Activated CD4-positive, alpha-beta T cell treated with anti-CD3 and anti-CD28 coated beads, Interleukin-2, Interleukin-6, amounts not matched to agents 100 ng/mL and 50 ng/mL, durations not matched to agents 16 hours and 8 hours (primary cell): ENCODE data around the gene XPO6.

ENCODE experiments used
- DNase-seq: peaks from one replicate; pipeline ENCODE4 v3.0.0-alpha.2; 2020

Gene XPO6

DNA sequence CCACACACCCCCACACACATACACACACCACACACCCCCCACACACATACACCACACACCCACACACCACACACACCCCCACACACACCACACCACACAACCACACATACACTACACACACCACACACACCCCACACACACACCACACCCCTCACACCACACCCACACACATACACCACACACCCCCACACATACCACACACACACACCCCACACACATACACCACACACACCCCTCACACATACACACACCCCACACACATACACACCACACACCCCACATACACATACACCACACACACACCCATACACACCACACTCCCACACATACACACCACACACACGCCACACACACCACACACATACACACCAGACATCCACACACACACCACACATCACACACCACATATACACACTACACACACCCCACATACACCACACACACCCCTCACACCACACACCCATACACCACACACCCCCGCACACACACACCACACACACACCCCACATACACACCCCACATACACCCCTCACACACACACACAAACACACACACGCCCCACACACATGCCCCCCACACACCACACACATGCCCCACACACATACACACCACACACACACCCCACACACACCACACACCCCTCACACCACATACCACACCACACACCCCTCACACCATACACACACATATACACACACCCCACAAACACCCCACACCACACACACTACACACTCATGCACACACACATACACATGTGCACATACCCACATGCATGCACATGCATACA, 122.4 kb downstream of the XPO6 start:
- no peak for DNase-seq

GRCh38 chr16:28087675-28088300, 124.0 kb downstream of the XPO6 start:
- DNase-seq = peak; percentile 8

- no peak for DNase-seq
Observed at GRCh38 chr16:28087140-28087660, 124.6 kb downstream of the XPO6 start.

- DNase-seq = no peak
Observed at GRCh38 chr16:28086186-28087139, 125.3 kb downstream of the XPO6 start.

DNA sequence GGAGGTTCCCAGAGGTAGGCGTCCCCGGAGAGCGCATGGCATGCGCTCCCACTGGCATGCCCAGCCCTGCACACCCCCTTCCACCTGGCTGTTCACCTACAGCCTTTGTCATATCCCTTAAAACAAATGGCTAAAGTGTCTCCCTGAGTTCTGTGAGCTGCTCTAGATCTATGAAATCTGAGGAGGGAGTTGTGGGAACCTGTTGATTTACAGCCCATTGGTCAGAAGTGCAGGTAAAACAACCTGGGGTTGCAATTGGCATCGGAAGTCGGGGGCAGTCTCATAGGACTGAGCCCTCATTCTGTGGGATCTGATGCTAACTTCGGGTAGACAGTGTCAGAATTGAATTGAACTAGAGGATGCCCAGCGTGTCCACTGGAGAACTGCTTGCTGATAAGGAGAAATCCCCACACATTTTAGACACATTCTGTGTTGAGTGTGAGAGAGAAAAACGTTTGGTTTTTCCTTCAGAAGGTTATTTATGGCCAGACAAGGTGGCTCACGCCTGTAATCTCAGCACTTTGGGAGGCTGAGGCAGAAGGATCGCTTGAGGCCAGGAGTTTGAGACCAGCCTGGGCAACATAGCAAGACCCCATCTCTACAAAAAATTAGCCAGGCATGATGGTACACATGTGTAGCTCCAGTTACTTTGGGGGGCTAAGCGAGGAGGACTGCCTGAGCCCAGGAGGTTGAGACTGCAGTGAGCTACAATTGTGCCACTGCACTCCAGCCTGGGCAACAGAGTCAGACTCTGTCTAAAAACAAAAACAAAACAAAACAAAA, 126.2 kb downstream of the XPO6 start:
- no peak for DNase-seq

DNA sequence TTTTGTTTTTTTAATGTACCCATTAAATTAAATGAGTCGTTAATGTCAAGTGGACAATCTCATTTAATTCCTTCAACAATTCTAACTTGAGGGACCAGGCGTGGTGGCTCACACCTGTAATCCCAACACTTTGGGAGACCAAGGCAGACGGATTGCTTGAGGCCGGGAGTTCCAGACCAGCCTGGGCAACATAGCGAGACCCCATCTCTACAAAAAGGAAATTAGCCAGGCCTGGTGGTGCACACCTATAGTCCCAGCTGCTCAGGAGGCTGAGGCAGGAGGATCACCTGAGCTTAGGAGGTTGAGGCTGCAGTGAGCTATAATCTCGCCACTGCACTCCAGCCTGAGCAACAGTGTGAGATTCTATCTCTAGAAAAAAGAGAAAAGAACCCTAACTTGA, 127.6 kb downstream of the XPO6 start:
- DNase-seq = no peak

DNA sequence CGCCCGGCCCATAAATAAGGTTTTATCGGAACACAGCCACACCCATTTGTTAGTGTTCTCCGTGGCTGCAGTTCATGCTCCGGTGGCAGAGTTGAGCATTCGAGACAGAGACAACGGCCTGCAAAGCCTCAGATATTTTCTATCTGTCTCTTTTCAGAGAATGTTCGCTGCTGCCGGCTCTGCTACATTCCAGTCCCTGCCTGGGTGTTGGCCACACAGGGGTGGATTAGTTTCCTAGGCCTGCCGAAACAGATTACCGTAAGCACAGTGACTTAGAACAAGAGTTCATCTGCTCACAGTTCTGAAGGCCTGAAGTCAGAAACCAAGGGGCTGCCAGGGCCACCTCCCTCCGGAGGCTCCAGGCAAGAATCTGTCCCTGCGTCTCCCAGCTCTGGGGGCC, 129.1 kb downstream of the XPO6 start:
- DNase-seq = no peak

DNA sequence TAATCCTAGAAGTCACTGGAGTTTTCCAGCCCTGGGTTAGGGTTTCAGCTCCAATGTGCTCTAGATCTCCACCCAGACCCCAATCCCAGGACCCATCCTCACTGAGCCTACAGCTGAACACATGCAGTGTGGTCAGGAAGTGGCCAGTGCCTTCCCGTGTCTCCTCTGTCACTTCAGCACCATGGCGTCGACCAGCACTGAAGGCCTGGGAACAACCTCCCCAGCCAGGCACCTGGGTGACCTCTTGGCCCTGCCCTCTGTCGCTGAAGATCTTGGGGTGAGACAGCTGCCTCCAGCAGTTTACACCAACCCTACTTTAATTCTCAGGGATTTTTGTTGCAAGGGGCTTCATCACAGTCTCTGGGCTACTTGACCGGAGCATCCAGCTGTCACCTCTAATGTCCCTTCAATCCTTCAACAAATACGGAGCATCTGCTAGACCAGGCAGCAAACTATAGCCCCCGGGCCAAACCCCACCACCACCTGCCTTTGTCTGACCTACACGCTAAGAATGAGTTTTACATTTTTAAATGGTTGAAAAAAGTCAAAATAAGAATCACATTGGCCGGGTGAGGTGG, 130.3 kb downstream of the XPO6 start:
- DNase-seq = no peak

DNA sequence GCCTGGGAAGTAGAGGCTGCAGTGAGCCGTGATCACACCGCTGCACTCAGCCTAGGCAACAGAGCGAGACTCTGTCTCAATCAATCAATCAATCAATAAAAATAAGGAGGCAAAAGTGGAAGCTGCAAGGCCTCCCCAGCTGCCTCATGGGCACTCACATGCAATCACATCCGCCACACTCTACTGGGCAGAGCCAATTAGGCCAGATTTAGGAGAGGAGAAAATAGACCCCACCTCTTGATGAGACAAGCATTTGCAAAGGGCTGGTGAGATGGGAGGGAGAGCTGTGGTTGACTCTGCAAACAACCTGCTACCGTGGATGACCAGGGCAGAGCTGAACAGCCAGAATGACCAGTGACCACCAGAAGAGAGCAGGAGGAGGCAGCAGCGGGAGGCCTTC, 133.5 kb downstream of the XPO6 start:
- DNase-seq = no peak

DNA sequence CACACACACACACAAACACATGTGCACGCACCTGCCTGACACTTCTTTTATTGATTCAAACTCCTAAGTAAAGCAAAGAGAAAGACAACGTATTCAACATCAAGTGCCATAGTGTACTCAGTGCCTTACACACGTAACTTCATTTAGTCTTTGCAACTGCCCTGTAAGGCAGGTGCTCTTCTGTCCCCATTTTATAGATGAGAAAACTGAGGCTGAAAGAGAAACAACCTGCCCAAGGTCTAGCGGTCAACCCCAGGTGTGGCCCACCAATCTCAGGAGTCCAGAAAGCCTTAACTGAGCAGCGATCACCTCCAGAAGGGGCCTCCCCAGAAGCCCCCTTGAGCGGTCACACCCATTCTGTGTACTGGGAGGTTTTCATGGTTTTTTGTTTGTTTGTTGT, 137.9 kb downstream of the XPO6 start:
- DNase-seq = no peak

DNA sequence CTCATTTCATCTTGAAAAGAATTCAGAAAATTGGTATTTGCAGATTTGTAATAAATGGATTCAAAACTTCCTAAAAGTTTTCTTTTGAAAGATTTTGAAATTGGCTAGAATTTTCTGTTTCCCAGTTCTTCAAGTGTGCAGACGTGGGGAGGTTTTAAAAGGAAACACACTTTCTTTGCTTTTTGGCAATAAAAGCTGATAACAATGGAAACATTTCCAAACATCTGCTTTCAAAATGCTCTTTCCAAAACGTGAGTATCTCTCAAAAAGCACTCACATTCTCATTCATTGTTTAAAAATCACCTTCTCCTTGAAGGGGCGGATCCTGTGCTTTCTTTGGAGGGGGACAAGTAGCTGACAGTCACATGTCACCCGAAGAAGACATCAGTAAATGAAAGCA, 139.7 kb downstream of the XPO6 start:
- no peak for DNase-seq

DNA sequence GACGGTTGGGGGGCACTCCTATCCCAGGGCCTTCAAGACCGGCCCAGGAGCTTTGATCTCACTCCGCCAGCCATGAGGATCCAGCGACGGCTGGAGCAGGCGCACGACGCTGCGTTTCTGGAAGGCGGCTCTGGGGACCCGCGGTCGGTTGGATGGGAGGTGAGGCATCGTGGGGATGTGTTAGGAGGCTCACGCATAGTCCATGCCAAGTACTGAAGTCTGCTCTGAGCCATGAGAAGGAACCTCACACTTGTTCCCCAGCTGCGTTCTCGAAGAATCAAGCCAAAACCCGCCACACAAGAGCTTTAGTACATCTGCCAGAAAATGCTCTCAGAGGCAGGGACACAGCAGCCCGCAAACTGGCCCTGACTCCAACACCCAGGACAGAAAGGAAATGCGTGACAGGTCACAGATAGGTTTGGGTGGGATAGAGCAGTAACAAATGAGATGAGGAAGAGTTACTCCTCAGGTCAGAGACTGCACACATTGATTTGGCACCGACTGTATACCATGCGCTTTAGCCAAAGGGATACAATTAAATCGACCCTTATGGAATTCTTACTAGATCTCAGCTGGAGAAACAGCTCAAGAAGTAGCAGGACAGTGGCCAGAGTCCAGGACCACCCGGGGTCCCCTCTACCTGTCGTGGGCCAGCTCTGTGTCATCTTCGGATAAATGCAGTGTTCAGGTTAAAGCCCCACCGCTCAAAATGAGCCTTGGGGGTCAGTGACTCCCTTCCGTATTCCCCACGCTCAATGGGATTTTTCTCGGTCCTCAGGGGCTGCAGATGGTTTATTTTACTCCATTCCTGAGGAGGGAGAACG, 141.6 kb downstream of the XPO6 start:
- DNase-seq = no peak

DNA sequence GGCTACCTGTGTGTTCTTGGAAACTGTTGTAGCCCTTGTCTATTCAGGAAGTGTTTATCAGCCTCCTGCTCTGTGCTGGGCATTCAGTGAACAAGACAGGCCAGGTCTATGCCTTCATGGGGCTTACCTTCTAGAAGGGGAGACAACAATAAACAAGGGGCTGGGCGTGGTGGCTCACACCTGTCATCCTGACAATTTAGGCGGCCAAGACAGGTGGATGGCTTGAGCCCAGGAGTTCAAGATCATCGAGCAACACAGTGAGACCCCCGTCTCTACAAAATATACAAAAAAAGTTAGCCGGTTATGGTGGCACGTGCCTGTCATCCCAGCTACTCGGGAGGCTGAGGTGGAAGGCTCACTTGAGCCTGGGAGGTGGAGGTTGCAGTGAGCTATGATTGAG, 142.8 kb downstream of the XPO6 start:
- no peak for DNase-seq

DNA sequence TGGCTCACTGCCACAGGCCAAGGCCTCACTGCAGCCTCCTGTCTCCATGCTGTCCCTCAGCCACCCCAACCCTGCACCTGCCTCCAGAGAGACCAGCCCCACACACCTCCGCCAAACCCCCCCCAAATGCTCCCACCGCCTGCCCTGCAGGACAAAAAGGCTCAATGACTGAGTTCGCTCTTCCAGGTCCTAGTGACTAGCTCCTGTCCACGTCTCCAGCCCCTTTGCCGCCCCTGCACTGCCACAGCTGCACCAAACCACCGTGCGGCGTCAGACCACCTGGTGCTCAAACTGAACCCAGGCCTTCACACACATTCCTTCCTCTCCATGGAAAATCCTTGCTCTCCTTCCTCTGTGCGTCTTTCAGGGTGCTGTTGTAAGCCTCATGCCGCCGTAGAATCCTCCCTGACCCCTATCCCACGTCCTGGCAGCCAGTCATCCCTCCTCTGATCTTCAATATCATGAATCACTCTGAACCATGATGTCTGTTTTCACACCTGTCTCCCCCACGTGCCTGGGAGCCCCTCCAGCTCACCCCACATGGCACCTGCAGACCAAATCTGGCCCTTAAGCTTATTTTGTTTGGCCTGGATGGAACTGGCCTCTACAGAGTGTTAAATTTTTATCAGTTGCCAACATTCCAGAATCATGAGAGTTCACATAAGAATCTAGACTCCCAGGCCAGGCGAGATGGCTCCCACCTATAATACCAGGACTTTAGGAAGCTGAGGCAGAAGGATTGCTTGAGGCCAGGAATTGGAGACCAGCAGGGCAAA, 144.0 kb downstream of the XPO6 start:
- no peak for DNase-seq

- no peak for DNase-seq
Observed at GRCh38 chr16:28064706-28065249, 147.0 kb downstream of the XPO6 start.

- DNase-seq = no peak
Observed at GRCh38 chr16:28064150-28064549, 147.6 kb downstream of the XPO6 start.

GRCh38 chr16:28063591-28064061, 148.1 kb downstream of the XPO6 start, which contains the start of gene GSG1L:
GSG1L (minus strand) TSS chr16:28063714; CDS start chr16:28063424, 290 bp downstream.
- no peak for DNase-seq

- DNase-seq = no peak
Observed at GRCh38 chr16:28062847-28063521, 148.8 kb downstream of the XPO6 start.

DNA sequence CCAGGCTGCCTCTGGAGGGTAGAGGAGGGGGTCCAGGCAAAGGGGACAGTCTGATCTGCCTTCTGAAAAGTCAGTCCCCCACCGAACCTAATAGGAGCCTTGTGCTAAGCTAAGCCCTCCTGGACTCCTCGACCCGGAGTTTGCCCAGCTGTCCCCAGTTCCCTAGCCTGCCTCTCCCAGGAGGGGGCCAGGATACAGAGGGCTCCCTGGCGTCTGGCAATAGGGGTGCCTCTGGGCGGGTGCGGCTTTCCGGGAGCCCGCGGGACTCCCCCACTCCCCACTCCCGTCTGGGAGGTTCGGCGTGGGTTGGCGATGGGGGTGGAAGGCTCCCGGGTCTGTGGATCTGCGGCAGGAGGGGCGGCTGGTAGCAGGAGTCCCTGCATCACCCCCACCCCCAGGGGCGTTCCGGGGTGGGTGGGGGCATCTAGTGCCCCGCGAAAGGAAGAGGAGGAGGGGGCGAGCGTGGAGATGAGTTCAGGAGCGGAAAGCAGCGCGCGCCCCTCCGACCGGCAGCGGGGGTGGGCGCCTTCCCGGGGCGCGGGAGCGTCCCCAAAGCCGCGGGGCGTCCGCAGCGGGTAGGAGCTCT, 149.4 kb downstream of the XPO6 start:
- no peak for DNase-seq
